Spleen (tissue), 7 donors: ENCODE measurements around the gene UPF2.

Experiments used
- POLR2A ChIP-seq, 3 donors: fragments of 450-650 bp; IDR thresholded peaks; one replicate each; pipeline ENCODE4 v1.5.1; 2017; ENCODE audit warnings: antibody characterized with exemption in 3 of 3, mild to moderate bottlenecking in 1 of 3
- POLR2AphosphoS5 ChIP-seq, 3 donors: sonication (generic); formaldehyde crosslinking; IDR thresholded peaks; one replicate each; pipeline ENCODE4 v1.5.1; 2017; ENCODE audit warnings: antibody characterized with exemption in 3 of 3
- TF ChIP-seq, protein P1 (sequence below), 11 experiments: fragments of 200-600 bp in 7 of 11; fragments of 450-650 bp in 4 of 11; sonication (generic) in 4 of 11; IDR thresholded peaks in 8 of 11; conservative IDR thresholded peaks in 3 of 11; 1 replicate in 7 of 11; 2 replicates in 4 of 11; pipeline versions ENCODE4 v1.4.0 to v1.8.0; 2016 to 2021; ENCODE audit warnings: antibody characterized with exemption in 11 of 11, inconsistent platforms in 4 of 11, mild to moderate bottlenecking in 1 of 11
- donor health status: DM: no; HTN: no; CAD: no; lungs with moderate emphysema.
- donor health status: DM: no; HTN: no; CAD: no.
- donor health status: DM: no; HTN: no; CAD: no.

DNA sequence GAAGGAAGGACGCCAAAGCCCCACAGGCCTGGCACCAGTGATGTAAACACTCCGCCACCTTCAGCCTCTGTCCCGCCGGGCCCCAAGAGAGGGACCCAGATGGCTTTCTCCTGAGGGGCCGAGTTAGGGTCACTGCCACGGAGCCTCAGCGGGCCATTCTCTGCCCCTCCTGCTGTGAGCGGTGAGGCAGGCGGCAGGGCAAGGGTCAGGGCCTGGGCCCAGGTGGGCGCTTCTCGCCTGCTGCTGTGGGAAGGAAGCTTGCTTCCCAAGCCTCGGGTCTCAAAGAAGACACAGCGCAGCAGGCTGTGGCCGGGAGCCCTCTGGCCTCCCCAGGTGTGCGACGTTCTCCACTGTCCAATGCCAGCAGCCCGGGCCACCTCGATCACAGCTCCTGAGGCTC is 134.7 kb downstream of the UPF2 start:
- TF ChIP-seq, protein P1, sequence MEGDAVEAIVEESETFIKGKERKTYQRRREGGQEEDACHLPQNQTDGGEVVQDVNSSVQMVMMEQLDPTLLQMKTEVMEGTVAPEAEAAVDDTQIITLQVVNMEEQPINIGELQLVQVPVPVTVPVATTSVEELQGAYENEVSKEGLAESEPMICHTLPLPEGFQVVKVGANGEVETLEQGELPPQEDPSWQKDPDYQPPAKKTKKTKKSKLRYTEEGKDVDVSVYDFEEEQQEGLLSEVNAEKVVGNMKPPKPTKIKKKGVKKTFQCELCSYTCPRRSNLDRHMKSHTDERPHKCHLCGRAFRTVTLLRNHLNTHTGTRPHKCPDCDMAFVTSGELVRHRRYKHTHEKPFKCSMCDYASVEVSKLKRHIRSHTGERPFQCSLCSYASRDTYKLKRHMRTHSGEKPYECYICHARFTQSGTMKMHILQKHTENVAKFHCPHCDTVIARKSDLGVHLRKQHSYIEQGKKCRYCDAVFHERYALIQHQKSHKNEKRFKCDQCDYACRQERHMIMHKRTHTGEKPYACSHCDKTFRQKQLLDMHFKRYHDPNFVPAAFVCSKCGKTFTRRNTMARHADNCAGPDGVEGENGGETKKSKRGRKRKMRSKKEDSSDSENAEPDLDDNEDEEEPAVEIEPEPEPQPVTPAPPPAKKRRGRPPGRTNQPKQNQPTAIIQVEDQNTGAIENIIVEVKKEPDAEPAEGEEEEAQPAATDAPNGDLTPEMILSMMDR (IDR thresholded peaks at IDR 0.05 in 8 of 11, conservative IDR thresholded peaks at IDR 0.05 in 3 of 11) = no peak
- TF ChIP-seq POLR2A (IDR thresholded peaks at IDR 0.05) (no peak), POLR2AphosphoS5 (IDR thresholded peaks at IDR 0.05) (no peak)
